CD4-positive, CD25-positive, alpha-beta regulatory T cell (primary cell): ENCODE measurements around the gene ABCC3. TPM values are rescaled to one million over a fixed set of nuclear protein-coding genes. Genes with fewer than 3 reads are reported as not detected.

Experiments
- ATAC-seq, 2 donors: fragments of 150-1000 bp; cut with Tn5 transposase; one replicate each; pipeline ENCODE4 v1.10.0; 2021; ENCODE audit warnings: low read depth in 2 of 2, moderate number of reproducible peaks in 2 of 2, moderate library complexity in 1 of 2
- DNase-seq, 3 donors: peaks; one replicate each; pipeline versions ENCODE4 v3.0.0 to v3.0.0-alpha.2; 2012 to 2022; ENCODE audit warnings: mixed read lengths in 1 of 3
- H3K27ac ChIP-seq: one replicate; pipeline ENCODE4 v1.7.0; 2013; ENCODE audit warnings: mild to moderate bottlenecking, low read length; ENCODE audit not compliant: insufficient read depth, poor library complexity, severe bottlenecking
- H3K27me3 ChIP-seq: one replicate; pipeline ENCODE4 v1.7.0; 2013; ENCODE audit warnings: low read length; ENCODE audit not compliant: control insufficient read depth, insufficient read depth
- H3K36me3 ChIP-seq: one replicate; pipeline ENCODE4 v1.7.0; 2013; ENCODE audit warnings: mild to moderate bottlenecking, low read length, moderate library complexity; ENCODE audit not compliant: control insufficient read depth, insufficient read depth
- H3K4me1 ChIP-seq: 2 replicates; pipeline ENCODE4 v1.7.0; 2013; ENCODE audit warnings: mild to moderate bottlenecking, low read length; ENCODE audit not compliant: insufficient read depth, control insufficient read depth, poor library complexity, severe bottlenecking
- H3K4me3 ChIP-seq: one replicate; pipeline ENCODE4 v1.7.0; 2013; ENCODE audit warnings: low read depth, mild to moderate bottlenecking, low read length, moderate library complexity
- H3K9me3 ChIP-seq, 2 experiments: 1 replicate in 1 of 2; 2 replicates in 1 of 2; pipeline ENCODE4 v1.7.0; 2013; ENCODE audit warnings: low read length in 2 of 2, mild to moderate bottlenecking in 1 of 2, moderate library complexity in 1 of 2; ENCODE audit not compliant: control insufficient read depth in 2 of 2
- H3K27ac Mint-ChIP-seq, 3 donors: one replicate each; pipeline ENCODE4 v1.8.0; 2020 to 2022; ENCODE audit warnings: mild to moderate bottlenecking in 3 of 3, mixed read lengths in 3 of 3, moderate library complexity in 2 of 3
- H3K27me3 Mint-ChIP-seq: one replicate; pipeline ENCODE4 v1.8.0; 2022; ENCODE audit warnings: mild to moderate bottlenecking, mixed read lengths
- H3K36me3 Mint-ChIP-seq: one replicate; pipeline ENCODE4 v1.8.0; 2020; ENCODE audit warnings: mixed read lengths
- H3K4me1 Mint-ChIP-seq, 4 donors: one replicate each; pipeline ENCODE4 v1.8.0; 2020 to 2022; ENCODE audit warnings: mixed read lengths in 4 of 4, mild to moderate bottlenecking in 1 of 4
- H3K4me3 Mint-ChIP-seq, 4 donors: one replicate each; pipeline ENCODE4 v1.8.0; 2020 to 2022; ENCODE audit warnings: mild to moderate bottlenecking in 4 of 4, mixed read lengths in 4 of 4, moderate library complexity in 3 of 4
- H3K9me3 Mint-ChIP-seq, 7 donors: one replicate each; pipeline ENCODE4 v1.8.0; 2020 to 2022; ENCODE audit warnings: mixed read lengths in 7 of 7, mild to moderate bottlenecking in 3 of 7, moderate library complexity in 2 of 7
- polyA plus RNA-seq, 4 donors: library from polyadenylated mRNA; unstranded; fragments of 300-500 nt; fragmentation: Illumina TruSeq; gene quantifications; one replicate each; pipeline ENCODE4 v1.2.3, GENCODE V29; 2021
- total RNA-seq: library from RNA; stranded (reverse); gene quantifications from one replicate; pipeline ENCODE4 v1.2.3, GENCODE V29; 2022

ABCC3 gene
- total and polyA plus RNA-seq, 5 donors from 2014 or later = 0.02 to 3.3 TPM; not detected in 3

- H3K4me1 ChIP-seq = no peaks in the 10 kb centered on the region
- Mint-ChIP-seq H3K36me3 (no peaks in the 10 kb centered on the region), H3K27ac (no peak overlapping the region), H3K4me1 (peaks cover 0 to 10% (median 8%) of the 10 kb centered on the region in 4 donors), H3K4me3 (no peak overlapping the region), H3K9me3 (no peaks in the 10 kb centered on the region), H3K27me3 (peaks cover 4% of the 10 kb centered on the region)
- no peak overlapping the region for H3K27ac ChIP-seq
- peaks cover under 1 to 3% of the 10 kb centered on the region in 2 experiments for H3K9me3 ChIP-seq
- DNase-seq = no peak
- H3K27me3 ChIP-seq = no peaks in the 10 kb centered on the region
- H3K36me3 ChIP-seq = no peaks in the 10 kb centered on the region
- no peak for ATAC-seq
- no peak overlapping the region for H3K4me3 ChIP-seq
Measured at GRCh38 chr17:50657627-50658026, 22.9 kb downstream of the ABCC3 start.

DNA sequence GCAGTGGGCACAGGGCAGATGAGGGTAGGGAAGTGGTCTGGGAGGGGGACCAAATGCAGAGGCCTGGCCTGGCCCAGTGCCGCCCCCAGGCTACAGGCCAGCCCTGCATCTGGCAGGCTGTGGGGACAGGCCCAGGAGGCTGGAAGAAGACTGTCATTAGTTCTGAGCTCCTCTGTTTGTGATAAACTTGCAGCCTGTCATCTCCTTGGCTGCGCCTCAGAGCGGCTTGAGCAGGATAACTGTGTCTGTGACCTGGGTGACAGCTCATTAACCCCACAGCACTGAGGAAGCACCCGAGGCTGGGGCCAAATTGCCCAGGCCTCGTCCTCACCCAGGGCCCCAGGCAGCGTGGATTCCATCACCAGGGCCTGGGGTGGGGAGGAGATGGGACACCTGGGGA lies 23.9 kb downstream of the ABCC3 start:
- no peaks in the 10 kb centered on the region for H3K36me3 Mint-ChIP-seq
- H3K36me3 ChIP-seq = no peaks in the 10 kb centered on the region
- ATAC-seq = no peak
- no peak overlapping the region for H3K27ac ChIP-seq
- peaks cover 4% of the 10 kb centered on the region for H3K27me3 Mint-ChIP-seq
- no peaks in the 10 kb centered on the region for H3K9me3 Mint-ChIP-seq
- H3K27me3 ChIP-seq = no peaks in the 10 kb centered on the region
- no peak overlapping the region for H3K27ac Mint-ChIP-seq
- no peak overlapping the region for H3K4me3 ChIP-seq
- no peaks in the 10 kb centered on the region for H3K9me3 ChIP-seq
- peaks cover 0 to 10% (median 8%) of the 10 kb centered on the region in 4 donors for H3K4me1 Mint-ChIP-seq
- no peak overlapping the region for H3K4me3 Mint-ChIP-seq
- H3K4me1 ChIP-seq = no peaks in the 10 kb centered on the region
- DNase-seq = no peak

- H3K36me3 Mint-ChIP-seq = no peaks in the 10 kb centered on the region
- no peaks in the 10 kb centered on the region for H3K36me3 ChIP-seq
- peaks cover 4% of the 10 kb centered on the region for H3K27me3 Mint-ChIP-seq
- no peaks in the 10 kb centered on the region for H3K27me3 ChIP-seq
- no peak overlapping the region for H3K27ac ChIP-seq
- no peaks in the 10 kb centered on the region for H3K9me3 Mint-ChIP-seq
- H3K4me1 Mint-ChIP-seq = peaks cover 0 to 10% (median 8%) of the 10 kb centered on the region in 4 donors
- H3K4me1 ChIP-seq = no peaks in the 10 kb centered on the region
- no peak overlapping the region for H3K27ac Mint-ChIP-seq
- no peaks in the 10 kb centered on the region for H3K9me3 ChIP-seq
- ATAC-seq = no peak
- no peak overlapping the region for H3K4me3 Mint-ChIP-seq
- H3K4me3 ChIP-seq = no peak overlapping the region
- no peak for DNase-seq
Measured at GRCh38 chr17:50659179-50659578, 24.5 kb downstream of the ABCC3 start.

DNA sequence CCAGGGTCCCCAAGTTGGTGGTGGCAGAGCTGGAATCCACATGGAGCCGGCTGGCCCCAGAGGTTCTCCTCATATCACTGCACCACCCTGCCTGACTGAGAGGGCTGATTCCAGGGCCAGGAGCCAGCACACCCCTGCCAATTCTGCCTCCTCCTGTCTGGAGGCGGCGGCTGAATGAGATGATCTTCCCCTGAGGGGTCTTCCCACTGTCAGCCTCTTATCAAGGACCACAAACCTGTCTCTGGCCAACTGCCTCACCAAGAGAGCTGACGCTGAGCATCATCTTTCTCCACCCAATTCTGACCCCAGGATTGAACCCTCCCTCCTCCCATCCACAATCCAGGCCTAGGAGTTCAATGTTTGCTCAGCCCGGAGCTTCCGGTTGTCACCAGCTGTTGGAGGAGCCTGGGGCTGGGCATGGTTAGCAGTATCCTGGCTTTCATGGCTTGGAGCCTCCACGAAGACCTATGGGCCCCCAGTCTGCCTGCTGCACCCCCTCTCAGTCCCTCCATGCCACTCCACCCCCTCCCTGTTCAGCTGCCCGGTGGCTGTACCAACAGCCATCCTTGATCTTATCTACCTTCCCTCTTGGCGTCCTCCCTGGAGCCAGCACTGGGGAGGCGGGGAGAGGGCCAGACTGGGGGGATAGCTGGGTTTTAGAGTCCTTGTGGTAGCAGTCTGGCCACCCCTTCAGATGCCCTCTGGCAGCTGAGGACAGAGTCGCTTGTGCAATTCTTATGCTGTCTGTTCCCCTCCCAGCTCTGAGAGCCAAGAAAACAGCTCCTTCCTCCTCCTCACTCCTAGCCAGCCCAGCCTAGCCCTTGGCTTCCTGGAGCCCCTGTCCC lies 25.6 kb downstream of the ABCC3 start:
- no peaks in the 10 kb centered on the region for H3K36me3 ChIP-seq
- DNase-seq (no peak), ATAC-seq (no peak)
- Mint-ChIP-seq H3K27ac (peak overlapping the region in 2 of 3 donors; percentile 46 to 56), H3K36me3 (no peaks in the 10 kb centered on the region), H3K9me3 (no peaks in the 10 kb centered on the region), H3K27me3 (peaks cover 1% of the 10 kb centered on the region), H3K4me1 (peaks cover 0 to 10% (median 9%) of the 10 kb centered on the region in 4 donors), H3K4me3 (no peak overlapping the region)
- no peaks in the 10 kb centered on the region for H3K4me1 ChIP-seq
- H3K27me3 ChIP-seq = no peaks in the 10 kb centered on the region
- no peak overlapping the region for H3K27ac ChIP-seq
- H3K9me3 ChIP-seq = no peaks in the 10 kb centered on the region
- H3K4me3 ChIP-seq = no peak overlapping the region

GRCh38 chr17:50660887-50661345 lies 26.2 kb downstream of the ABCC3 start:
- Mint-ChIP-seq H3K9me3 (no peaks in the 10 kb centered on the region), H3K27me3 (no peaks in the 10 kb centered on the region), H3K36me3 (no peaks in the 10 kb centered on the region), H3K4me1 (peaks cover 0 to 10% (median 9%) of the 10 kb centered on the region in 4 donors), H3K4me3 (no peak overlapping the region), H3K27ac (peak overlapping the region; percentile 46 to 75 (median 56))
- ATAC-seq (no peak), DNase-seq (no peak)
- Histone ChIP-seq H3K4me1 (no peaks in the 10 kb centered on the region), H3K36me3 (no peaks in the 10 kb centered on the region), H3K27me3 (no peaks in the 10 kb centered on the region), H3K4me3 (no peak overlapping the region), H3K27ac (no peak overlapping the region), H3K9me3 (no peaks in the 10 kb centered on the region)

GRCh38 chr17:50661348-50661747 lies 26.7 kb downstream of the ABCC3 start:
- Mint-ChIP-seq H3K4me3 (no peak overlapping the region), H3K36me3 (no peaks in the 10 kb centered on the region), H3K27ac (peak overlapping the region in 2 of 3 donors; percentile 56 to 75), H3K4me1 (peaks cover 0 to 10% (median 9%) of the 10 kb centered on the region in 4 donors), H3K9me3 (no peaks in the 10 kb centered on the region), H3K27me3 (no peaks in the 10 kb centered on the region)
- Histone ChIP-seq H3K27ac (no peak overlapping the region), H3K4me3 (no peak overlapping the region), H3K27me3 (no peaks in the 10 kb centered on the region), H3K9me3 (no peaks in the 10 kb centered on the region), H3K4me1 (no peaks in the 10 kb centered on the region), H3K36me3 (no peaks in the 10 kb centered on the region)
- ATAC-seq = no peak
- no peak for DNase-seq

DNA sequence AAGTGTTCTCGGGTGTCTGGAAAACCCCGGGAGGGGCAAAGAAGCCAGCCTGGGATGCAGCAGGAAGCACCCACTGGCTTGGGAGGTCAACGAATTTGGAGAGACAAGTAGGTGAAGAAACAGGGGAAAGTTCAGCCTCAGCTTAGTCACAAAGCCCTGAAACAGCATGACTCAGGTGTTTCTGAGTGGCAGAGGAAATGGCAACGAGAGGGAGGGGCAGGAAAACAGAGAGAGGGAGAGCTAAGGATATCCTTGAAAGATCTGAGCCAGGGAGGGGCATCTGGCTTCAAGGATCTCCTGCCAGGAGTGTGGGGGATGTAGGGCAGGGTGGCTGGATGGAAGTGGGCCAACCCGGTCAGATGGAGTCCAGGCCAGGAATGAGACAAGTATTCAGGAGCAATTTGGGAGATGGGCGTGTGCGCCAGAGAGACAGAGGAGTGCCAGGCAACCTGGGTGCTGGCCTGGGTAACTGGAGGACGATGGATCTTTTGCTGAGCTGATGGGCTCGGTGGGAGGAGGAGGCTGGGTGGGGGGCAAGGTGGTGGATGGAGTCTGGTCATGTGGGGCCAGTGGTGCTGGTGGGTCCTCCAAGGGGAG lies 27.2 kb downstream of the ABCC3 start:
- Mint-ChIP-seq H3K4me1 (peaks cover 0 to 10% (median 9%) of the 10 kb centered on the region in 4 donors), H3K9me3 (no peaks in the 10 kb centered on the region), H3K36me3 (no peaks in the 10 kb centered on the region), H3K27ac (peak overlapping the region in 1 of 3 donors; percentile 5), H3K4me3 (no peak overlapping the region), H3K27me3 (no peaks in the 10 kb centered on the region)
- no peaks in the 10 kb centered on the region for H3K4me1 ChIP-seq
- no peak overlapping the region for H3K4me3 ChIP-seq
- DNase-seq (peak in 1 of 3 donors; percentile 89), ATAC-seq (peak in 1 of 2 donors; percentile 26)
- H3K9me3 ChIP-seq = no peaks in the 10 kb centered on the region
- no peaks in the 10 kb centered on the region for H3K27me3 ChIP-seq
- H3K27ac ChIP-seq = no peak overlapping the region
- no peaks in the 10 kb centered on the region for H3K36me3 ChIP-seq
